NCI-H2029 (cell line): Measurements from ENCODE around the gene NIPAL4.

Experiments used
- DNase-seq: peaks from one replicate; lab custom pipeline; 2025; lab: John Stamatoyannopoulos, UW

Gene NIPAL4

DNA sequence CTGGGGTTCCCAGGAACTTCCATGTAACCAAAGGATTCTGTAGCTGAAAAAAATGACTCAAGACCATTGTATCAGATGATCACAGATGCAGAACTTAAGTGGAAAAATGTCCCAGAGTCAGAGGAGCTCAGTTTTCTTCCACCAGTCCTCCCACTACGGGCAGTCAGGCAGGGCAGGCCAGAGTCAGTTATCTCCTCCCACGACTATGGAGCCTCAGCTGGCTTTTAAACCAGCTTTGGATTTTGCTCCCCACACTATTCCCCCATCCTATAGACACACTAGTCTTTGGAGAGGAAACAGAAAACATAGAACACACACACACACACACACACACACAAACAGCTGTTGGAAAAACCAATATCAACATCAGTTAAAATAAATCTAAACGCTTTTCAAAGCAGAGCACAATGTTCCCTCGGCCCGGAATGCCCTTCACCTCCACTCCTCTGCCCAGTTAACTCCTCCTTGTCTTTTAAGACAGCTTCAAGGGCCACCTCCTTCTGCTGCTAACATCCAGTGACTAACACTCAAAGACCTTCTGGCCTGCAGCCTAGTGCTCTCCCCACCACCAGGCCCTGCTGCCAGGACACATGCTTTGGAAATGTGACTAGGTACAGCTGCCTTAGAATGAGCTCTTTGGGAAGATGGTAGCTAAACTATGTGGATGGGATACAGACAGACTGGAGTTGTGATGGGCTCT lies 56.8 kb downstream of the NIPAL4 start:
- DNase-seq: no peak

DNA sequence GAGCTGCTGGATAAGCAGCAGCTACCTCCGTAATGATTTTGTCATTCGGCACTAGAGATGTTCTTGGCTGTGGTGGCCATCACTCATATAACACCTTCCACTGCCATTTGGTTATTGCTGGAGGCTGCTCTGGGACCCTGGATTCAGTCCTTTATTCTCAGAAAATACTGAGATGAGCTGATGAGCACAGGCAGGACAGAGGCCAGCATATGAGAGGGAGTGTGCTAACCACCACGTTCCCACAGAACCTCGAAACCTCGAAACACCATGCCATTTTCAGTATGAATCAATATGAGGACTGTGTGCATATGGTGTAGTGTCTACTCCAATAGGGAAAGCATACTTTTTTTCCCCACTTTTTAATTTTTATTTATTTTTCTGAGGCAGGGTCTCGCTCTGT lies 59.0 kb downstream of the NIPAL4 start:
- DNase-seq: no peak

DNA sequence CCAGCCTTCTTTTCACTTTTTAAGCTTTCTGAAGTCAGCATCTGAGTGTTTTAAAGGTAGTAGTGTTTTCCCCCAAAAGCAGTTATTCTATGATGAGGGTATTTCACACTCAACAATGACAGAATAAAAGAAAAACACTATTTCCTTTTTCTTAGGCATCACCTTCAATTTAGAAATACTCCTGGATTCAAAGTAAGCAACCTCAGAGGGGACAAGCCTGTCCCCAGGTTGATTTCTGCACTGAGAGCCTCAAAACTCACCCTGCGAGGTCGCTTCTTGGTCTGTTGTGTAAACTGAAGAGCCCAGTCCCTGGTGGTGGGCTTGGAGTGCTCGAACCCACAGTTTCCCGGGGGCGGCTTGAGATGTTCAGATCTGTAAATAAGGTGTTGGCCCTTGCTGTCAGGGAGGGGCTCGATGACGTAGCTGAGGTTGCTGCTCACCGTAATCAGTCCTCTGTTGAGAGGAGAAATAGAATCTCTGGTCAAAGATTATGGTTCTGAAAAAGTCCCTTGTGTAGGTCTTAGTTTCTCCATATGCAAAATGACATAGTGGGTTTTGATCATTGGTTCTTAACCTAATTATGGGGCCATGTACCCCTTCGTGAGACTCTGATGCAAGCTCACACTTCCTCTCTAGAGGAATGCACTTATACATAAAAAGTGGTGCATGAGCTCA lies 59.7 kb downstream of the NIPAL4 start:
- no peak for DNase-seq

DNA sequence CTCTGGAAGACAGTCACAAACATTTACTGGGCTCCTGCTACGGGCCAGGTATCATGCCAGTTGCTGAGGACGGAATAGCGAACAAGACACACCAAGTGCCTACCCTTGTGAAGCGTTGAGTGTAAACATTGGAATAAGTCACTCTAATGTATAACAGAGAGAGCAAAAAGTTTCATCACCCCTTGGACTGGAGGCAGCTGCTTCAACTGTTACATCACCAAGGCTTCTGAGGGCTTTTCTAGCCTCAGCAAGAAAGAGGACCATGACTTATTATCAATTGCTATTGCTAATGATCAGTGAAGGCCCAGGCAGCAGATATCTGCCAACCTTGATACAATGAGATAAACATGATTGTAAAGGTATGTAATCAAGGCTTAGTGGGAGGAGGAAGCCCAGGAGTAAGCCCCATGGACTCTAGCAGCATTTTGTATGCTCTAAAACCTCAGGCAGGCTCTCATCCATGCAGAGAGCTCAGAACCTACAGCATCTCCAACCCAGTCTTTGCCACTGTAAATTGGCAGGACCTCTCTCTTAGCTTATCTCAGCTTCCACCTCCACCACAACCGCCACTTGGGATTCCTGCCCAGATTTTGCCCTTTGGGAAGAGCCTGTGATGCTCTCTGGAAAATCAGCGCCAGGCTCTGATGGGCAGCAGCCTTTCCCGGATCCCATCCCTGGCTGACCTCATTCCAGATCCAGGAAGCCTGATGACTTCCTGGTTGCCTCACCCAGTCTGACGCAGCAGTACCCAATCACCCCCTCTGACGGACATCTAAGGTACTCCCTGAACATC lies 61.1 kb downstream of the NIPAL4 start:
- DNase-seq: no peak

DNA sequence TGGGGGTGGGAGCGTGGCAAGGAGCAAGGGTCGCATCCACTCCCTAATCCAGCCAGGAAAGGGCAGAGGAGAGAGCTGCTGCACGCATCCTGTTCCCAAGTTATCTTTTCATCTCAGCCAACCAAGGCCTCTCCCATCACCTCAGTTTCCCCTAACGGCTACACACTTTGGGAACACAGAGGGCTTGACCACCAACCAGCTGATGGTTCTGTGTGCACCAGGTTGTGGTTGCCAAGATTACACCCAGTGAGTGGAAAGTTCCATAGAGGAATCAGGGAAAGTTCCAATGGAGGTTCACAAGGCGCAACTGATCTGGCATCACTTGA lies 61.7 kb downstream of the NIPAL4 start:
- no peak for DNase-seq

DNA sequence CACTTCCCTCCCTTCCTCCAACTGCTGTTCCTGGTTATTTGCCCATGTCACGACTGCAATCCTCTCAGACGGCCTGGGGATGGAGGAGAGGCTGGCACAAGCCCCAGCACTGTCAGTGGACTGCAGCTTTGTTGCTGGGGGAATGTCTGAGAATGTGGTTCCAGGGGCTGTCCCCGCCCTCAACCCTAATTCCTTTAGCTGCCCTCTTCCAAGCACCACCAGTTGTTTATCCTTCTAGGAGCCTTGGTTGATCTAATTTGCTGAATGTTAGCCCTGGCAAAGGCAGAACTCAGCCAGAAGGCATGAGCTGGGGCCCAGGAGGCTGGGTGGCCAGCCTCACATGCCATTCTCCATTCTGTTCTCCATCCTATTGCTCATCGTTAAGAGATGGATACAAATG lies 64.0 kb downstream of the NIPAL4 start:
- no peak for DNase-seq
